ENCODE measurements around the gene ERBB4. TPM values are rescaled to one million over a fixed set of nuclear protein-coding genes. Genes with fewer than 3 reads are reported as not detected.

The ERBB4 gene
- total RNA-seq, 4 donors from 2014 or later, result 0.04 to 0.57 (median 0.35) TPM; not detected in 1

DNA sequence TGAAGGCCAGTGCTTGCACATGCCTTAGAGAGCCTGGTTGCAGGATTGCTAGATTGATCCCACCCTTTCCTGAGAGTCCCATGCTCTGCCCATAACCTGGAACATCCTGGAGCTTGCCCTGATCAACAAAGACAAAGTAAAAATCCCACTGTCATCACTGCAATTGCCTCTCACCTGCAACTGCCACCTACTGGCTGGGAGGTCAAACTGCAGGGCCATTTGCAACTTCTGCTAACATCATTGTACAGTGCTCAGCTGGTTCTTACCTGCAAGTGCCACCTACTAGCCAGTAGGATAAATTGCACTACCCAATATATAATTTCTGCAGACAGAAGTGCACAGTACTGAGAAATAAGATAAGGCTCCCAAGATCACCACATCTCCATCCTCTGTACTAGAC lies 1034.7 kb downstream of the ERBB4 start:
- intact Hi-C loops (cut with DNase I), result no loop called here
- H3K4me1 ChIP-seq, result no peaks in the 10 kb centered on the region
- no peak for DNase-seq
- H3K27me3 ChIP-seq, result no peaks in the 10 kb centered on the region
- no peak overlapping the region for H3K27ac ChIP-seq
- H3K36me3 ChIP-seq, result no peaks in the 10 kb centered on the region
- H3K4me3 ChIP-seq, result no peak overlapping the region
- peaks cover 0 to 5% (median 0%) of the 10 kb centered on the region in 3 donors for H3K9me3 ChIP-seq
- no peak for TF ChIP-seq POLR2A (IDR thresholded peaks at IDR 0.05)
- TF ChIP-seq, protein P1, sequence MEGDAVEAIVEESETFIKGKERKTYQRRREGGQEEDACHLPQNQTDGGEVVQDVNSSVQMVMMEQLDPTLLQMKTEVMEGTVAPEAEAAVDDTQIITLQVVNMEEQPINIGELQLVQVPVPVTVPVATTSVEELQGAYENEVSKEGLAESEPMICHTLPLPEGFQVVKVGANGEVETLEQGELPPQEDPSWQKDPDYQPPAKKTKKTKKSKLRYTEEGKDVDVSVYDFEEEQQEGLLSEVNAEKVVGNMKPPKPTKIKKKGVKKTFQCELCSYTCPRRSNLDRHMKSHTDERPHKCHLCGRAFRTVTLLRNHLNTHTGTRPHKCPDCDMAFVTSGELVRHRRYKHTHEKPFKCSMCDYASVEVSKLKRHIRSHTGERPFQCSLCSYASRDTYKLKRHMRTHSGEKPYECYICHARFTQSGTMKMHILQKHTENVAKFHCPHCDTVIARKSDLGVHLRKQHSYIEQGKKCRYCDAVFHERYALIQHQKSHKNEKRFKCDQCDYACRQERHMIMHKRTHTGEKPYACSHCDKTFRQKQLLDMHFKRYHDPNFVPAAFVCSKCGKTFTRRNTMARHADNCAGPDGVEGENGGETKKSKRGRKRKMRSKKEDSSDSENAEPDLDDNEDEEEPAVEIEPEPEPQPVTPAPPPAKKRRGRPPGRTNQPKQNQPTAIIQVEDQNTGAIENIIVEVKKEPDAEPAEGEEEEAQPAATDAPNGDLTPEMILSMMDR (IDR thresholded peaks at IDR 0.05), result no peak

DNA sequence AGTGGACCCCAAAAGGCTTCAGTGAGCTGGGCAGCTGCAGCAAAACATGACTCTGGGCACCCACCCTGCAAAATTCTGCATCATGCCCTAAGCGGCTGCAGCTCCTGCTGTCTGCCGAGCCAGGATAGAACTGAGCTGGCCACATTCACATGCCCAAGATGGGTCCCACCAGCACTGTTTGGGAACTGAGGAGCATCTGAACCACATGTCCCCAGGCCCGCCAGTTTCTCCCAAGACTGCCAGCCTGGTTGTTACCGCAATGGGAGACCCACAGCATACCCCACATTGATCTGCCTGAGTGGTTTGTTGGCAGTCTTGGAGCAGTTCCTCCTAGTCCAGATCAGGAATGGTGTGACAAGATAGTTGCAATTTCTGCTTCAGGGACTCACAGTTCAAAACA lies 1035.4 kb downstream of the ERBB4 start:
- intact Hi-C loops (cut with DNase I), result no loop called here
- H3K4me1 ChIP-seq, result no peaks in the 10 kb centered on the region
- H3K9me3 ChIP-seq, result peaks cover 0 to 5% (median 0%) of the 10 kb centered on the region in 3 donors
- no peak overlapping the region for H3K4me3 ChIP-seq
- no peak for DNase-seq
- H3K36me3 ChIP-seq, result no peaks in the 10 kb centered on the region
- no peak overlapping the region for H3K27ac ChIP-seq
- TF ChIP-seq POLR2A (IDR thresholded peaks at IDR 0.05), result no peak
- TF ChIP-seq, protein P1 (IDR thresholded peaks at IDR 0.05), result no peak
- WGBS, 2 donors, result 80% methylated on average over 1 of the region's 4 CpGs; no CpG with 5 or more reads in 1 of the 2 donors
- no peaks in the 10 kb centered on the region for H3K27me3 ChIP-seq

DNA sequence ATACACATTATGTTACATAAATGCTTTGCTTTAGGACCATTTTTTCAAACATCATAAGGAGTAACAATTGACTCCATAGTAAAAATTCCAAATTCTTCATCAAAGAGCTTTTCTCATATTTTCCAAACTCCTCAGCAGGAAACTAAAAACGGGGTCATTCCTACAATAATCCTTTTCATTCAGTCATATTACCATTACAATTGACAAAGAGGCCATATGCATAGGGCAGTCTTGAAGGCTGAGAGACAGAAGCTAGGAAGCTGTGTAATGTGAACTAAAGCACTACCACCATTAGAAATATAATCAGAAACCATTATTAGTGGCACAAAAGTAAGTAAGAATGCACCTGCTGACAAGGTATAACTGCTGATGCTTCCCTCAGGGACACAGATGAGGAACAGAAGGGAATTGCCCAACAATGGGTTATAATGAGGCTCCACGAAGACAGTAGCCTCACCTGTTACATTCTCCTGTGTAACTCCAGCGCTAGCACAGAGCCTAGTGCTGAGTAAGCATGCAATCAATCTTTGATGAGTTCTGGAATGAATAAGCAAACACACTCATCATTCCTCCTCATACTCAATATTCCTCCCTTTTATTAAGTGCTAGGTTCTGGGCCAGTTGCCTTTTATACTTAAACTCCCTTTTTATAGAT lies 1039.9 kb downstream of the ERBB4 start:
- Histone ChIP-seq H3K27me3 (no peaks in the 10 kb centered on the region), H3K4me1 (no peaks in the 10 kb centered on the region), H3K9me3 (peaks cover 0 to 2% (median 0%) of the 10 kb centered on the region in 3 donors), H3K27ac (no peak overlapping the region), H3K4me3 (no peak overlapping the region), H3K36me3 (no peaks in the 10 kb centered on the region)
- TF ChIP-seq, protein P1 (IDR thresholded peaks at IDR 0.05), result no peak
- TF ChIP-seq POLR2A (IDR thresholded peaks at IDR 0.05), result no peak
- DNase-seq, result no peak
- intact Hi-C loops (cut with DNase I), result no loop called here
- 36 to 48% methylated on average over 3 of the region's 3 CpGs for whole genome bisulfite sequencing, 2 donors

DNA sequence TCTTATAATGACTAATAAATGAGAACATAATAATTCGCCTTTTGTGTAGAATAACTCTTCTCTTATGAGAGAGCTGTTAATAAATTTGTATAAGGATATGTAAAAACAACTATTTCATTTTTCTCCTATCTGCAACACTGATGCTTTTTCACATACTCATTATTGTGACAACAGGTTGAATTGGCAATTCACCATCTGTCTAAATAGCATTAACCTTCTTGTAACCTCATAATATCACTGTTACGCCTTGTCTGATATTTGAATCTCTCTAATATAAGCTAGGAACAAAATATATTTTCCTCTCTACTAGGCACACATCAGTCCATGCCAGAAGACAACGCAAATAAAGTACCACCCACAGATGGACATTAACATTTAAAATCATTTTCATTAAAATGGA lies 1043.3 kb downstream of the ERBB4 start:
- intact Hi-C loops (cut with DNase I), result no loop called here
- no peak for TF ChIP-seq POLR2A (IDR thresholded peaks at IDR 0.05)
- TF ChIP-seq, protein P1 (IDR thresholded peaks at IDR 0.05), result no peak
- H3K4me1 ChIP-seq, result no peaks in the 10 kb centered on the region
- no peak overlapping the region for H3K27ac ChIP-seq
- WGBS, 2 donors, result 72 to 82% methylated on average over 3 of the region's 3 CpGs
- H3K36me3 ChIP-seq, result no peaks in the 10 kb centered on the region
- H3K27me3 ChIP-seq, result no peaks in the 10 kb centered on the region
- H3K4me3 ChIP-seq, result no peak overlapping the region
- no peak for DNase-seq
- no peaks in the 10 kb centered on the region for H3K9me3 ChIP-seq

DNA sequence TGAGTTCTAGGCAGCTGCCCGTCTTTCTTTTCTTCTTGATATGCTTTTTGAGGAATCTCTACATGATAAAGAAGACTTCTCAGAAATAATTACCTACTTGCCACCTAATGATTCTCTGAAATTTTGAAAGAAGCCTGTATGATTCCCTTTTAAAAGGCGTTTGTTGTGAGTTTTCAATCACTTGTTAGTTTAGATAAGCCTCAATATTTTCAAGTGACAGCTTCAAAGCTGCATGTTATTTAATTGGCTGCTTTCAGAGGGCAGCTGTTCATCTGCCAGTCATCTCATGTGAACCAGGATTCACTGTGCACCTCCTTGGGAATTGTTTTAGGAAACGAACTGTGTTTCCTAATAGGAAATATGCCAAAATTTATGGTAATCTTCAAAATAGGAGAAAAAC lies 1044.1 kb downstream of the ERBB4 start:
- Histone ChIP-seq H3K9me3 (no peaks in the 10 kb centered on the region), H3K36me3 (no peaks in the 10 kb centered on the region), H3K4me3 (no peak overlapping the region), H3K27me3 (no peaks in the 10 kb centered on the region), H3K27ac (no peak overlapping the region), H3K4me1 (no peaks in the 10 kb centered on the region)
- TF ChIP-seq, protein P1 (IDR thresholded peaks at IDR 0.05), result no peak
- no peak for TF ChIP-seq POLR2A (IDR thresholded peaks at IDR 0.05)
- WGBS, 2 donors, result 46 to 49% methylated on average over 3 of the region's 3 CpGs
- no peak for DNase-seq
- intact Hi-C loops (cut with DNase I), result no loop called here

Data from esophagus squamous epithelium (tissue), 5 donors.